Inflammatory macrophage treated with lipopolysaccharide for 1 hour (primary cell): ENCODE results near the gene NMT1.

ENCODE experiments used
- DNase-seq, 2 donors: peaks; one replicate each; pipeline ENCODE4 v3.0.0-alpha.2; 2020 to 2022

The NMT1 gene

GRCh38 chr17:45137561-45138305, 76.6 kb downstream of the NMT1 start:
- DNase-seq, result no peak

DNA sequence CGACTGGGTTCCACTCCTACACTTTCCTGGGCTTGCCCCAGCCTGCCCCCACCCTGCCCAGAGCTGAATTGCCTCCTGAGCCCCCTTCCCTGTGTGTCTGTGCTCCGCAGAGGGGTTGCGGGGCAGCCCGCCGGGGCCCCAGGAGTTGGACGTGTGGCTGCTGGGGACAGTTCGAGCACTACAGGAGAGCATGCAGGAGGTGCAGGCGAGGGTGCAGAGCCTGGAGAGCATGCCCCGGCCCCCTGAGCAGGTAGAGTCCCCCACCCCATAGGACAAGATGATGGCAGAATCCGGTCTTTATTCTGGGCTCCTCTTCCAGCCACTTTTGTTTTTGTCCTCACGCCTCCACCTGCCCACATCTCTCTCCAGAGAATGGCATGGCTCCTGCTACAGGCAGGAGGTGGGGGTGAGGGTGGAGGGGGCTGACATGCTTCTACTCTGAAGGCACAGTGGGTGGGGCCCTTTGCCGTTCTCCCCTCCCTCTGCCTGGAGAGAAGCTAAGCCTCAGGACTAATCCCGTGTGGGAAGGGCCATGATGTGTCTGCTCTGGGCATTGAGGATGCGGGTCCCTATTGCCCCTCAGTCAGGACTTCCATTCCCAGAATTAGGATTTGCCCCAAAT, 77.9 kb downstream of the NMT1 start:
- no peak for DNase-seq

DNA sequence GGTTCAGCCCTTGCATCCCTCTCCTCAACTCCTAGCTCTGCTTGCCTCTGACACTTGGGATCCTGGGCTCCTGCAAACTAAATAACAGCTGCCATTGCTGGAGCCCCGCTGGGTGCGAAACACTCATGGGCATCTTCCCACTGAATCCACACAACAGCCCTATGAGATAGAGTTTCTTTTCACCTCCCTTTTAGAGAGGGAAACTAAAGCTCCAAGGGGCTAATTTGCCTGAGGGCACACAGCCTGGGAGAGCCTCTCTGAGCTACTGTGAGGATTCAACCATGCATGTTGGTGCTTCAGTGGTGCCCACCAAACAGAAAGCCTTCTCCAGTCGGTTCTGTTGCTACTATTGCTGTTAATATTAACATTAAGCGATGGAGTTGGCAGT, 78.4 kb downstream of the NMT1 start:
- DNase-seq, result no peak

- no peak for DNase-seq
Observed at GRCh38 chr17:45143094-45143670, 82.1 kb downstream of the NMT1 start.

DNA sequence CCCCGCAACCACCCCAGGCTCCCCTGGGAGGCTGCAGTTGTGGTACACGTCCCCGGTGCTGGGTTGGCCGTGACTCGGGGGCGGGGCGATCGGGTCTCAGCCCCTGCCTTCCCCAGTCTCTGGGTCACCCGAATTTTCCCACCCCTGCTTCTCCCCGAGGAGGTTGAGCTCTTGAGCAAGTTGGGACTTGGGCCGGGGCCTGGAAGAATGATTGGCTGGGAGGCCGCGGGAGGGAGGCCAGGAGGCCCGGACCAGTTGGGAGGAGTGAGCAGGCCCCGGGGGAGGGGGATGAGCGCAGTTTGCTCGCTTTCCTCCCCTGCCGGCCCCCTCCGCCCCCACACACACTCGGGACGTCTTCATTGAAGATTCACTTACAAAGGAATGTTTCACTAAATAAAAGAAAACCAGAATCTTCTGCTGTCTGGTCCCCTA, 82.7 kb downstream of the NMT1 start:
- DNase-seq, result peak; percentile 23 to 65

GRCh38 chr17:45144199-45145034, 83.3 kb downstream of the NMT1 start:
- no peak for DNase-seq

- no peak for DNase-seq
Observed at GRCh38 chr17:45145035-45145389, 83.9 kb downstream of the NMT1 start.

GRCh38 chr17:45146166-45146565, 85.0 kb downstream of the NMT1 start:
- DNase-seq, result no peak

- DNase-seq, result no peak
Observed at GRCh38 chr17:45146592-45146889, 85.4 kb downstream of the NMT1 start.

- DNase-seq, result peak; percentile 53 to 59
Observed at GRCh38 chr17:45146890-45147580, 85.9 kb downstream of the NMT1 start.

GRCh38 chr17:45147581-45148182, 86.6 kb downstream of the NMT1 start:
- peak; percentile 85 to 90 for DNase-seq

- peak; percentile 99 to 100 for DNase-seq
Observed at GRCh38 chr17:45148183-45149036, 87.3 kb downstream of the NMT1 start, which contains the start of gene HEXIM1. Gene HEXIM1 (plus strand): TSS chr17:45148475. CDS start chr17:45149191, 716 bp downstream.

- peak; percentile 55 to 72 for DNase-seq
Observed at GRCh38 chr17:45149037-45149668, 88.0 kb downstream of the NMT1 start.

- peak; percentile 32 to 55 for DNase-seq
Observed at GRCh38 chr17:45149669-45150664, 88.8 kb downstream of the NMT1 start.

- peak; percentile 40 to 49 for DNase-seq
Observed at GRCh38 chr17:45150911-45151809, 90.0 kb downstream of the NMT1 start.

DNA sequence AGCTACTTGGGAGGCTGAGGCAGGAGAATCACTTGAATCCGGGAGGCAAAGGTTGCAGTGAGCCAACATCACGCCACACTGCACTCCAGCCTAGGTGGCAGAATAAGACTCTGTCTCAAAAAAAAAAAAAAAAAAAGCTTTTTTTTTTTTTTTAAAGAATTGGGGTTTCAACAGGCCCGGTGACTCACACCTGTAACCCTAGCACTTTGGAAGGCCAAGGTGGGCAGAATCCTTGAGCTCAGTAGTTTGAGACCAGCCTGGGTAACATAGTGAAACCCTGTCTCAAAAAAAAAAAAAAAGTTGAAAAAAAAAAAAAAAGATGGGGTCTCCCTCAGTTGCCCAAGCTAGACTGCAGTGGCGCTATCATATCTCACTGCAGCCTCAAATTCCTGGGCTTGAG, 93.9 kb downstream of the NMT1 start:
- no peak for DNase-seq

DNA sequence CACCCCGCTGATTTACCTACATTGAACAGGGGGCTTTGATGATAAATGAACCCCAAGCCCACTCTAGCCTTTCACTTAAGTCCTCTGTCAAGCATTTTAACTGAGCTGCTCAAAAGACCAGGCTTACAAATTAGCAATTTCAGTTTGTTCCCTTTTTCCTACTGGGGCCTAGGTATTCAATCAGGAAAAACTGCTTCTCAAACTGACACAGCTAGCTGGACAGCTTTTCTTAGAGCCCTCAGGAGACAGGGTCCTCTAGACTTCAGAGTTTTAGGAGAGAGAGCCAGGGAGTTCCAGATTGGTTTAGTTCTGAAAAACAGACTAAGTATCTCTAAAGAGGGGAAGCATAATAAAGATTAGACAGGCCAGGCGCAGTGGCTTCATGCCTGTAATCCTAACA, 94.4 kb downstream of the NMT1 start:
- DNase-seq, result no peak

- DNase-seq, result no peak
Observed at GRCh38 chr17:45156242-45156641, 95.1 kb downstream of the NMT1 start.
